GM12874 (cell line): Measurements from ENCODE around the gene CALHM2.

ENCODE experiments used
- TF ChIP-seq, protein P1 (sequence below): IDR thresholded peaks from 2 replicates; pipeline ENCODE4 v1.5.1; 2011; ENCODE audit warnings: low read depth, mild to moderate bottlenecking, control low read depth, low read length, moderate library complexity; ENCODE audit not compliant: insufficient read depth

The CALHM2 gene

DNA sequence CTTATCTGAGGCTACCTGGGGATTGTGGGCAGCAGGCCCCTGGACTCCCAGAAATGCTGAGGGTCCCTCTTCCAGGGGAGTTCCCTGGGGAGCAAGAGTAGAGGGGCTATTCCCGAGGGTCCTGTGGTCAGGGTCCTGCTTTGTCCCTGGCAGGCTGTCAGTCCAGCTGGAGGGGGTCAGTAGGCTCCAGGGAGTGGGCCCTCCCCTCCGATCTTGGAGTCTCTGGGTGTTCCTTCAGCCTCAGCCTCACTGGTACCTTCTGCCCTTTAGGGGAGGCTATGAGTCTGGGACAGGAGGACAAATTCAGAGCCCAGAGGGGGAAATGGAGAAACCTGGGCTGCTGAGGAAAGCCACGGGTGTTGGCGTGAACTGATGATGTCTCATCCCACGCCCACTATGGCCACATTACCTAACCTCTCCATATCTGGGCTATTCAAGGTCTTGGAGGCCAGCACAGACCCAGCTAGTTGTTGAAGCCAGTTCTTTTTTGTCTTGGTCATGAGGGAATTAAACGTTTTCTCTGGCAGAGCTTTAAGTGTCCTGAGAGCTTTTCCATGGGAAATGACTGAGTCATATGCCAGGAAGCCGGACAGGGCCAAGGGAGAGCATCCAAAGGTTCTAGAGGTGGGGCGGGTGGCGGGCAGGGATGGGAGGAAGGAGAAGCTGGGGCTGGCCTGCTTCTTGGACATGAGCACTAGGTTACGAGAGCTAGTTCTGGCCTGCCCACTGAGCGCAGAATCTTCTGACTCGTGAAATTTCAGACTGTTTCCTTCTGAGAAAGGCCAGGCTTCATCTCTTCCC, 6.2 kb downstream of the CALHM2 start:
- TF ChIP-seq, protein P1, sequence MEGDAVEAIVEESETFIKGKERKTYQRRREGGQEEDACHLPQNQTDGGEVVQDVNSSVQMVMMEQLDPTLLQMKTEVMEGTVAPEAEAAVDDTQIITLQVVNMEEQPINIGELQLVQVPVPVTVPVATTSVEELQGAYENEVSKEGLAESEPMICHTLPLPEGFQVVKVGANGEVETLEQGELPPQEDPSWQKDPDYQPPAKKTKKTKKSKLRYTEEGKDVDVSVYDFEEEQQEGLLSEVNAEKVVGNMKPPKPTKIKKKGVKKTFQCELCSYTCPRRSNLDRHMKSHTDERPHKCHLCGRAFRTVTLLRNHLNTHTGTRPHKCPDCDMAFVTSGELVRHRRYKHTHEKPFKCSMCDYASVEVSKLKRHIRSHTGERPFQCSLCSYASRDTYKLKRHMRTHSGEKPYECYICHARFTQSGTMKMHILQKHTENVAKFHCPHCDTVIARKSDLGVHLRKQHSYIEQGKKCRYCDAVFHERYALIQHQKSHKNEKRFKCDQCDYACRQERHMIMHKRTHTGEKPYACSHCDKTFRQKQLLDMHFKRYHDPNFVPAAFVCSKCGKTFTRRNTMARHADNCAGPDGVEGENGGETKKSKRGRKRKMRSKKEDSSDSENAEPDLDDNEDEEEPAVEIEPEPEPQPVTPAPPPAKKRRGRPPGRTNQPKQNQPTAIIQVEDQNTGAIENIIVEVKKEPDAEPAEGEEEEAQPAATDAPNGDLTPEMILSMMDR: no peak

- TF ChIP-seq, protein P1: no peak
Observed at GRCh38 chr10:103445366-103445765, 6.8 kb downstream of the CALHM2 start.

GRCh38 chr10:103444478-103444877, 7.7 kb downstream of the CALHM2 start:
- TF ChIP-seq, protein P1: no peak

DNA sequence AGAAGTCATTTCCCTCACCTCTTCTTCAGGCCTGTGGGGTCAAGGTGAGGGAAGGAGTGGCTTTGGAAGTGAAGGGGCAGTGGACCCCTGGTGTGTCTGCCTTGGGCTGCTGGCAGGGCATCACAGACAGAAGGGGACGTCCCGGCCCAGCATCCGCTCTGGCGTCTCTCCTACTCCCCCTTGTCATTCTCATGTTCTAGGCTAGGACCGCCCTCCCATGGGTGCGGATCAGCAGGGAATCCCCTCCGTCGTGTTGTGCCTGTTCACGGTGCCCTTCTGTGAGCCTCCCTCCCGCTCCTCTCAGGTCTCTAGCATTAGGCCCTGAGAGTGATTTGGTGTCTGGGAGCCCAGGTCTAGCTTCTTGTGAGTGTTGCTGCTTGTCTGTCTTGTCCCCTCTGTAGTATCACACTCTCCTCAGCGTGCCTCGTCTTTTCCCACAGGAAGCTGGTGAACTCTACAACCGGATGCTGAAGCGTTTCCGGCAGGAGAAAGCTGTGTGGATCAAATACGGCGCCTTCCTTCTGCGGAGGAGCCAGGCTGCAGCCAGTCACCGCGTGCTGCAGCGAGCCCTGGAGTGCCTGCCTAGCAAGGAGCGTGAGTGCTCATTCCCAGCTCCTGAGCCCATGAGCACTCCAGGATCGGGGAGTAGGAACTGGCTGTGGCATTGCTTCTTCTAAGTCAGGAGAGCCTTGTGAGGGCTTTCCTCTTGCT, 8.5 kb downstream of the CALHM2 start:
- TF ChIP-seq, protein P1: no peak

DNA sequence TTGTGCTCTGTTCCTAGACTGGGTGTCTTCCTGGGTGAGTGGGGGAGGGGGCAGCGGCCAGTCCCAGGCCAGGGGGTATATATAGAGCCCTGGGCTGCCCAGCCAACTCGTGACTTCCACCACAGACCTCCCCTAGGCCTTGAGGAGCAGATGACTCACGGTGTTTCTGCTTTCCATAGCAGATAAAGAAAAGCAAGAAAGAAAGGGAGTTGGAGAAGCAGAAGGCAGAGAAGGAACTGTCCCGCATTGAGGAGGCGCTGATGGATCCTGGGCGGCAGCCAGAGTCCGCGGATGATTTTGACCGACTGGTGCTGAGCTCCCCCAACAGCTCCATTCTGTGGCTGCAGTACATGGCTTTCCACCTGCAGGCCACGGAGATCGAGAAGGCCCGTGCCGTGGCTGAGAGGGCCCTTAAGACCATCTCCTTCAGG, 10.1 kb downstream of the CALHM2 start:
- TF ChIP-seq, protein P1: no peak

DNA sequence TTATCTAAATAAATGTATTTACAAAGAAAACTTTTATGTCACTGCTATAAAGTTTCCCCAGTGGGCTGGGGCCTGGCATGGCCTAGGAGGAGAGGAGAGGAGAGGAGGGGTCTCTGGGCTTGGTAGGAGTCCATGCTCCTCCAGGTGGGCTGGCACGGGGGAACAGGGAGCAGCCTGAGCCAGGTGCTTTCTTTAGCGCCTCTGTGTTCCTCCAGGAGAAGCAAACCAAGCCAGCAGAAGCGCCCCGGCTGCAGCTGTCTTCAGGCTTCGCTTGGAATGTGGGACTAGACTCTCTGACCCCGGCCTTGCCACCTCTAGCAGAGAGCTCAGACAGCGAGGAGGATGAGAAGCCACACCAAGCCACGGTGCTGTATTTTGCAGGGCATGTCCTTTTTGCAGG, 10.6 kb downstream of the CALHM2 start:
- TF ChIP-seq, protein P1: no peak

DNA sequence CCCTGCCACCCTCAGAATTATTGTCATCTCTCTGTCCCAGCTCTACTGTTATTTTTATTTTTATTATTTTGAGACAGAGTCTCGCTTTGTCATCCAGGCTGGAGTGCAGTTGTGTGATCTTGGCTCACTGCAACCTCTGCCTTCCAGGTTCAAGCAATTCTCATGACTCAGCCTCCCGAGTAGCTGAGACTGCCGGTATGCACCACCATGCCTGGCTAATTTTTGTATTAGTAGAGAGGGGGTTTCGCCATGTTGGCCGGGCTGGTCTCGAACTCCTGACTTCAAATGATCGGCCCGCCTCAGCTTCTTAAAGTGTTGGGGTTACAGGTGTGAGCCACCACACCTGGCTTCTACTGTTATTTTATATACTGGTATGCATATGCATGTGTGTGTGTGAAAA, 11.0 kb downstream of the CALHM2 start:
- TF ChIP-seq, protein P1: no peak
